Esophagus muscularis mucosa (tissue), 4 donors: ENCODE data around the gene AMN1.

ENCODE experiments used
- EP300 ChIP-seq: sonication (generic); formaldehyde crosslinking; IDR thresholded peaks from one replicate; pipeline ENCODE4 v1.6.1; 2017; ENCODE audit warnings: antibody characterized with exemption
- POLR2A ChIP-seq: fragments of 450-650 bp; IDR thresholded peaks from one replicate; pipeline ENCODE4 v1.6.1; 2017; ENCODE audit warnings: antibody characterized with exemption, moderate library complexity, mild to moderate bottlenecking, low read depth
- POLR2AphosphoS5 ChIP-seq, 2 donors: sonication (generic); formaldehyde crosslinking; IDR thresholded peaks; one replicate each; pipeline ENCODE4 v1.6.1; 2017; ENCODE audit warnings: antibody characterized with exemption in 2 of 2
- TF ChIP-seq, protein P1 (sequence below), 3 experiments: fragments of 200-600 bp in 2 of 3; fragments of 450-650 bp in 1 of 3; sonication (generic) in 2 of 3; IDR thresholded peaks; one replicate each; pipeline ENCODE4 v1.5.1; 2017 to 2019; ENCODE audit warnings: antibody characterized with exemption in 3 of 3, mild to moderate bottlenecking in 2 of 3, moderate library complexity in 1 of 3

DNA sequence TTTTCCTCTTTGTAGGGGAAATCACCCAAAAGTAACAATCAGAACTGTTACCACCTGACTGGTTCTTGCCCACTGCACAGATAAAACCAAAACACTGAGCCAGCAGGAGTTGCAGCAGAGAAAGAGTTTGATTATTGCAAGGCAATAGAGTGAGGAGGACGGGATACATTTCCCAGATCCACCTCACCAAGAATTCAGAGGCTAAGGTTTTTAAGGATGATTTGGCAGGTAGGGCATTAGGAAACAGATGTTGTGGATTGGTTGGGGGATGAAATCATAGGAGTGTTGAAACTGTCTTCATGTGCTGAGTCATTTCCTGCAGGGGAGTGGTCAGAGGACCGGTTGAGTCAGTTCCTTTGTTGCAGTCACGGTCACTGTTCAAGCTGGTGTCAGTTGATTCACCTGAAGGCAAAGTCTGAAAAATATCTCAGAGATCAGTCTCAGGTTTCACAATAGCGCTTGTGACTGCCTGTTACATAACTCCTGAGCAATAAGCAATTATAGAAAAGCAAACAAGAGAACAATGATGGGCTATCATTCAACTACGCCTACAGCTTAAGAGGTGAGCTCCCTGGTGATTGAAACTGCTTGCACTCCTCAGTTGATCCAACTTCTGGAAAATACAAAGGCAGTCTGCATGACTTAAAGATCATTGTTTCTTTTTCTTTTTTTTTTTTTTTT is 20.3 kb upstream of the AMN1 start:
- TF ChIP-seq, protein P1, sequence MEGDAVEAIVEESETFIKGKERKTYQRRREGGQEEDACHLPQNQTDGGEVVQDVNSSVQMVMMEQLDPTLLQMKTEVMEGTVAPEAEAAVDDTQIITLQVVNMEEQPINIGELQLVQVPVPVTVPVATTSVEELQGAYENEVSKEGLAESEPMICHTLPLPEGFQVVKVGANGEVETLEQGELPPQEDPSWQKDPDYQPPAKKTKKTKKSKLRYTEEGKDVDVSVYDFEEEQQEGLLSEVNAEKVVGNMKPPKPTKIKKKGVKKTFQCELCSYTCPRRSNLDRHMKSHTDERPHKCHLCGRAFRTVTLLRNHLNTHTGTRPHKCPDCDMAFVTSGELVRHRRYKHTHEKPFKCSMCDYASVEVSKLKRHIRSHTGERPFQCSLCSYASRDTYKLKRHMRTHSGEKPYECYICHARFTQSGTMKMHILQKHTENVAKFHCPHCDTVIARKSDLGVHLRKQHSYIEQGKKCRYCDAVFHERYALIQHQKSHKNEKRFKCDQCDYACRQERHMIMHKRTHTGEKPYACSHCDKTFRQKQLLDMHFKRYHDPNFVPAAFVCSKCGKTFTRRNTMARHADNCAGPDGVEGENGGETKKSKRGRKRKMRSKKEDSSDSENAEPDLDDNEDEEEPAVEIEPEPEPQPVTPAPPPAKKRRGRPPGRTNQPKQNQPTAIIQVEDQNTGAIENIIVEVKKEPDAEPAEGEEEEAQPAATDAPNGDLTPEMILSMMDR (IDR thresholded peaks at IDR 0.05), result no peak
- no peak for TF ChIP-seq EP300
- TF ChIP-seq POLR2A, result no peak
- TF ChIP-seq POLR2AphosphoS5 (IDR thresholded peaks at IDR 0.05), result peak; percentile 70
